Liver (tissue), 9 donors: ENCODE results near the gene PARP15. TPM values are rescaled to one million over a fixed set of nuclear protein-coding genes. Genes with fewer than 3 reads are reported as not detected.

Experiments
- DNase-seq: peaks from one replicate; pipeline ENCODE4 v3.0.0-alpha.2; 2017; ENCODE audit warnings: low spot score
- H3K27ac ChIP-seq, 2 donors: one replicate each; pipeline ENCODE4 v1.7.0; 2013; ENCODE audit warnings: inconsistent platforms in 2 of 2, low read length in 2 of 2, control low read depth in 1 of 2, low read depth in 1 of 2, mild to moderate bottlenecking in 1 of 2
- H3K27me3 ChIP-seq, 4 donors: one replicate each; pipeline versions ENCODE4 v1.6.1 to v1.7.0; 2013; ENCODE audit warnings: low read length in 3 of 4, inconsistent platforms in 1 of 4, mild to moderate bottlenecking in 1 of 4, moderate library complexity in 1 of 4; ENCODE audit not compliant: control insufficient read depth in 4 of 4, insufficient read depth in 4 of 4
- H3K36me3 ChIP-seq, 4 donors: one replicate each; pipeline versions ENCODE4 v1.6.1 to v1.7.0; 2013; ENCODE audit warnings: low read length in 3 of 4, mild to moderate bottlenecking in 3 of 4, low read depth in 1 of 4, moderate library complexity in 1 of 4; ENCODE audit not compliant: control insufficient read depth in 4 of 4, insufficient read depth in 3 of 4
- H3K4me1 ChIP-seq, 4 donors: one replicate each; pipeline versions ENCODE4 v1.6.1 to v1.7.0; 2013; ENCODE audit warnings: low read length in 3 of 4, mild to moderate bottlenecking in 3 of 4, moderate library complexity in 1 of 4; ENCODE audit not compliant: control insufficient read depth in 4 of 4, insufficient read depth in 4 of 4
- H3K4me3 ChIP-seq, 3 donors: one replicate each; pipeline versions ENCODE4 v1.6.1 to v1.7.0; 2013; ENCODE audit warnings: low read length in 3 of 3, control low read depth in 1 of 3, low read depth in 1 of 3, mild to moderate bottlenecking in 1 of 3
- H3K9ac ChIP-seq, 2 donors: one replicate each; pipeline ENCODE4 v1.7.0; 2013; ENCODE audit warnings: low read length in 2 of 2, mild to moderate bottlenecking in 2 of 2, moderate library complexity in 2 of 2, control low read depth in 1 of 2, low read depth in 1 of 2
- H3K9me3 ChIP-seq, 4 donors: one replicate each; pipeline versions ENCODE4 v1.6.1 to v1.7.0; 2013; ENCODE audit warnings: low read length in 3 of 4; ENCODE audit not compliant: control insufficient read depth in 4 of 4
- EGR1 ChIP-seq, 2 donors: IDR thresholded peaks; 2 replicates each; pipeline ENCODE4 v1.6.1; 2016 to 2018; ENCODE audit warnings: antibody characterized with exemption in 2 of 2, low read depth in 2 of 2
- FOXA1 ChIP-seq: IDR thresholded peaks from 2 replicates; pipeline ENCODE4 v1.6.1; 2016; ENCODE audit warnings: antibody characterized with exemption
- FOXA2 ChIP-seq: IDR thresholded peaks from 2 replicates; pipeline ENCODE4 v1.6.1; 2016; ENCODE audit warnings: antibody characterized with exemption
- GABPA ChIP-seq, 2 donors: IDR thresholded peaks in 1 of 2; conservative IDR thresholded peaks in 1 of 2; 2 replicates each; pipeline ENCODE4 v1.6.1; 2016; ENCODE audit warnings: antibody characterized with exemption in 2 of 2, mild to moderate bottlenecking in 1 of 2, moderate library complexity in 1 of 2
- HNF4G ChIP-seq: IDR thresholded peaks from 2 replicates; pipeline ENCODE4 v1.6.1; 2016; ENCODE audit warnings: antibody characterized with exemption
- JUND ChIP-seq, 2 donors: IDR thresholded peaks; 2 replicates each; pipeline ENCODE4 v1.6.1; 2016; ENCODE audit warnings: antibody characterized with exemption in 2 of 2
- RAD21 ChIP-seq, 2 donors: IDR thresholded peaks; 2 replicates each; pipeline ENCODE4 v1.6.1; 2016; ENCODE audit warnings: antibody characterized with exemption in 2 of 2, mild to moderate bottlenecking in 2 of 2
- RXRA ChIP-seq, 2 donors: IDR thresholded peaks; 2 replicates each; pipeline ENCODE4 v1.6.1; 2017 to 2018; ENCODE audit warnings: antibody characterized with exemption in 2 of 2, mild to moderate bottlenecking in 1 of 2
- SP1 ChIP-seq: IDR thresholded peaks from 2 replicates; pipeline ENCODE4 v1.6.1; 2018; ENCODE audit warnings: antibody characterized with exemption, mild to moderate bottlenecking
- WGBS: extraction: QIAGEN DNeasy Blood & Tissue Kit; methylation state at CpG from one replicate; pipeline ENCODE4 v1.1.7; 2013; 5-methylcytosine and 5-hydroxymethylcytosine counted together
- polyA plus RNA-seq, 2 donors: library from polyadenylated mRNA; stranded (reverse) in 1 of 2; unstranded in 1 of 2; fragments of 200-250 nt in 1 of 2; fragments of >200 nt in 1 of 2; fragmentation: Nextera tagmentation in 1 of 2; extraction: Ambion mirVana in 1 of 2; gene quantifications; one replicate each; pipeline versions ENCODE4 v1.2.1 to v1.2.3, GENCODE V29; 2013 to 2015
- total RNA-seq, 2 donors: library from RNA; depleted of rRNA; stranded (reverse); fragments of >200 nt; gene quantifications; one replicate each; pipeline ENCODE4 v1.2.3, GENCODE V29; 2014
- TF ChIP-seq, protein P1 (sequence below): IDR thresholded peaks from 2 replicates; pipeline ENCODE4 v1.6.1; 2016; ENCODE audit warnings: antibody characterized with exemption, mild to moderate bottlenecking
- TF ChIP-seq, protein P2 (sequence below): IDR thresholded peaks from 2 replicates; pipeline ENCODE4 v1.6.1; 2016; ENCODE audit warnings: antibody characterized with exemption
- TF ChIP-seq, protein P3 (sequence below): IDR thresholded peaks from 2 replicates; pipeline ENCODE4 v1.6.1; 2016; ENCODE audit warnings: antibody characterized with exemption
- TF ChIP-seq, protein P4 (sequence below): IDR thresholded peaks from 2 replicates; pipeline ENCODE4 v1.6.1; 2016; ENCODE audit warnings: antibody characterized with exemption
- donor health status: healthy.
- donor health status: healthy.
- donor health status: healthy.
- donor health status: healthy.
- donor health status: healthy.

Gene PARP15
- total and polyA plus RNA-seq, 4 donors, result 0.28 to 3.3 (median 2.5) TPM

DNA sequence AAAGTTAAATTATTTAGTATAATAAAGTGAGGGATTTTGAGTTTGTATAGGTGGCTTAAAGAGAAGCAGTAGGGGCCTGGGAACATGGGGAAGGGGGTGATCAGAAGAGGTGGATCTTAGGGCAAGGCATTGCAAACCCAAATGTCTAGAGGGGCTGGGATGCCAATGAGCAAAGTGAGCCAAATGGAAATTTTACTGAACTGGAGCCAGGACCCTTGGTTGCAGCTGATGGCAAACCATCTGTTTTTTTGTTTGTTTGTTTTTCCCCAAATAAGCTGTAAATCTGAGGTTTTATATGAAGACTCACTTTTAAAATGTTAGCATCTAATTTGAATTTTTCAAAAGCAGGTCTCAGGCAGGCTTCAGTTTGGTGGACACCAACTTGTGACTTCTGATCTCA is 88.4 kb downstream of the PARP15 start:
- DNase-seq, result no peak
- no peak overlapping the region for H3K4me3 ChIP-seq
- H3K9ac ChIP-seq, result no peak overlapping the region
- TF ChIP-seq, protein P1, sequence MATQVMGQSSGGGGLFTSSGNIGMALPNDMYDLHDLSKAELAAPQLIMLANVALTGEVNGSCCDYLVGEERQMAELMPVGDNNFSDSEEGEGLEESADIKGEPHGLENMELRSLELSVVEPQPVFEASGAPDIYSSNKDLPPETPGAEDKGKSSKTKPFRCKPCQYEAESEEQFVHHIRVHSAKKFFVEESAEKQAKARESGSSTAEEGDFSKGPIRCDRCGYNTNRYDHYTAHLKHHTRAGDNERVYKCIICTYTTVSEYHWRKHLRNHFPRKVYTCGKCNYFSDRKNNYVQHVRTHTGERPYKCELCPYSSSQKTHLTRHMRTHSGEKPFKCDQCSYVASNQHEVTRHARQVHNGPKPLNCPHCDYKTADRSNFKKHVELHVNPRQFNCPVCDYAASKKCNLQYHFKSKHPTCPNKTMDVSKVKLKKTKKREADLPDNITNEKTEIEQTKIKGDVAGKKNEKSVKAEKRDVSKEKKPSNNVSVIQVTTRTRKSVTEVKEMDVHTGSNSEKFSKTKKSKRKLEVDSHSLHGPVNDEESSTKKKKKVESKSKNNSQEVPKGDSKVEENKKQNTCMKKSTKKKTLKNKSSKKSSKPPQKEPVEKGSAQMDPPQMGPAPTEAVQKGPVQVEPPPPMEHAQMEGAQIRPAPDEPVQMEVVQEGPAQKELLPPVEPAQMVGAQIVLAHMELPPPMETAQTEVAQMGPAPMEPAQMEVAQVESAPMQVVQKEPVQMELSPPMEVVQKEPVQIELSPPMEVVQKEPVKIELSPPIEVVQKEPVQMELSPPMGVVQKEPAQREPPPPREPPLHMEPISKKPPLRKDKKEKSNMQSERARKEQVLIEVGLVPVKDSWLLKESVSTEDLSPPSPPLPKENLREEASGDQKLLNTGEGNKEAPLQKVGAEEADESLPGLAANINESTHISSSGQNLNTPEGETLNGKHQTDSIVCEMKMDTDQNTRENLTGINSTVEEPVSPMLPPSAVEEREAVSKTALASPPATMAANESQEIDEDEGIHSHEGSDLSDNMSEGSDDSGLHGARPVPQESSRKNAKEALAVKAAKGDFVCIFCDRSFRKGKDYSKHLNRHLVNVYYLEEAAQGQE, result no peak
- TF ChIP-seq SP1 (no peak), GABPA (IDR thresholded peaks at IDR 0.05 in 1 of 2, conservative IDR thresholded peaks at IDR 0.05 in 1 of 2) (no peak), RXRA (IDR thresholded peaks at IDR 0.05) (no peak), FOXA1 (no peak)
- TF ChIP-seq, protein P2, sequence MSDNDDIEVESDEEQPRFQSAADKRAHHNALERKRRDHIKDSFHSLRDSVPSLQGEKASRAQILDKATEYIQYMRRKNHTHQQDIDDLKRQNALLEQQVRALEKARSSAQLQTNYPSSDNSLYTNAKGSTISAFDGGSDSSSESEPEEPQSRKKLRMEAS, result no peak
- H3K27me3 ChIP-seq, result no peaks in the 10 kb centered on the region
- no peaks in the 10 kb centered on the region for H3K36me3 ChIP-seq
- no peak overlapping the region for H3K27ac ChIP-seq
- peaks cover 0 to 6% (median 5%) of the 10 kb centered on the region in 4 donors for H3K9me3 ChIP-seq
- no peaks in the 10 kb centered on the region for H3K4me1 ChIP-seq

DNA sequence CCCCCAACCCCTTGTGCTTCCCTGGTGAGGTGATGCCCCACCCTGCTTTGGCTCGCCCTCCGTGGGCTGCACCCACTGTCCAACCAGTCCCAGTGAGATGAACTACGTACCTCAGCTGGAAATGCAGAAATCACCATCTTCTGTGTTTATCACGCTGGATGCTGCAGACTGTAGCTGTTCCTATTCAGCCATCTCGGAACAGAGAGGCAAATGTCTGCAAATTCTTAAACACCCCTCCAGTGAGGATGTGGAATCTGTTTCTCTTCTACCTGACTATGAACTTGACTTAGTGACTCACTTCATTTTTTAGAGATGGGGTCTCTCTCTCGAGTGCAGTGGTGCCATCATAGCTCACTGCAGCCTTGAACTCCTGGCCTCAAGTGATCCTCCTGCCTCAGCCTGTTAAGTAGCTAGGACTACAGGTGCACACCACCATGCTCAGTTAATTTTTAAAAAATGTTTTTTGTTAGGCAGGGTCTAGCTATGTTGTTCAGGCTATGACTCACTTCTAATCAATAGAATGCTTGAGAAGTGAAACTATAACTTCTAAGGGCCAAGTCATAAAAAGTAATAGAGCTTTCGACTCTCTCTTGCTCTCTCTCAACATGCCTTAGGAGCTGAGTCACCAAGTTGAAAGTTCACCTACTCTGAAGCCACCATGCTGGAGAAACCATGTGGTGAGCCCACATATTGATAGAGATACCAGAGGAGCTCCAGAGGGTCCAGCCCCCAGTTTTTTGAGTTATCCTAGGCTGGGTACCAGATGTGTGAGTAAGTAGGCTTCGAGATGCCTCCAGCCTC is 91.7 kb downstream of the PARP15 start:
- no peaks in the 10 kb centered on the region for H3K27me3 ChIP-seq
- WGBS, result 91% methylated on average over 8 of the region's 8 CpGs
- DNase-seq, result no peak
- no peak overlapping the region for H3K4me3 ChIP-seq
- H3K4me1 ChIP-seq, result no peaks in the 10 kb centered on the region
- H3K27ac ChIP-seq, result no peak overlapping the region
- H3K9me3 ChIP-seq, result no peaks in the 10 kb centered on the region
- no peak for TF ChIP-seq FOXA2
- TF ChIP-seq, protein P3, sequence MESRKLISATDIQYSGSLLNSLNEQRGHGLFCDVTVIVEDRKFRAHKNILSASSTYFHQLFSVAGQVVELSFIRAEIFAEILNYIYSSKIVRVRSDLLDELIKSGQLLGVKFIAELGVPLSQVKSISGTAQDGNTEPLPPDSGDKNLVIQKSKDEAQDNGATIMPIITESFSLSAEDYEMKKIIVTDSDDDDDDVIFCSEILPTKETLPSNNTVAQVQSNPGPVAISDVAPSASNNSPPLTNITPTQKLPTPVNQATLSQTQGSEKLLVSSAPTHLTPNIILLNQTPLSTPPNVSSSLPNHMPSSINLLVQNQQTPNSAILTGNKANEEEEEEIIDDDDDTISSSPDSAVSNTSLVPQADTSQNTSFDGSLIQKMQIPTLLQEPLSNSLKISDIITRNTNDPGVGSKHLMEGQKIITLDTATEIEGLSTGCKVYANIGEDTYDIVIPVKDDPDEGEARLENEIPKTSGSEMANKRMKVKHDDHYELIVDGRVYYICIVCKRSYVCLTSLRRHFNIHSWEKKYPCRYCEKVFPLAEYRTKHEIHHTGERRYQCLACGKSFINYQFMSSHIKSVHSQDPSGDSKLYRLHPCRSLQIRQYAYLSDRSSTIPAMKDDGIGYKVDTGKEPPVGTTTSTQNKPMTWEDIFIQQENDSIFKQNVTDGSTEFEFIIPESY, result no peak
- no peak for TF ChIP-seq RAD21 (IDR thresholded peaks at IDR 0.05)
- TF ChIP-seq, protein P4, sequence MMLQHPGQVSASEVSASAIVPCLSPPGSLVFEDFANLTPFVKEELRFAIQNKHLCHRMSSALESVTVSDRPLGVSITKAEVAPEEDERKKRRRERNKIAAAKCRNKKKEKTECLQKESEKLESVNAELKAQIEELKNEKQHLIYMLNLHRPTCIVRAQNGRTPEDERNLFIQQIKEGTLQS, result no peak
- TF ChIP-seq, protein P2, result no peak
- no peak for TF ChIP-seq HNF4G
- TF ChIP-seq EGR1 (IDR thresholded peaks at IDR 0.05; ENCODE audit: low read depth in 2 of 2), result no peak
- no peak for TF ChIP-seq JUND (IDR thresholded peaks at IDR 0.05)
- no peaks in the 10 kb centered on the region for H3K36me3 ChIP-seq
- no peak overlapping the region for H3K9ac ChIP-seq
